Measurements from ENCODE around the gene TPRG1. TPM values are rescaled to one million over a fixed set of nuclear protein-coding genes. Genes with fewer than 3 reads are reported as not detected.

Gene TPRG1
- total RNA-seq, 1 donor: 1.3 TPM

DNA sequence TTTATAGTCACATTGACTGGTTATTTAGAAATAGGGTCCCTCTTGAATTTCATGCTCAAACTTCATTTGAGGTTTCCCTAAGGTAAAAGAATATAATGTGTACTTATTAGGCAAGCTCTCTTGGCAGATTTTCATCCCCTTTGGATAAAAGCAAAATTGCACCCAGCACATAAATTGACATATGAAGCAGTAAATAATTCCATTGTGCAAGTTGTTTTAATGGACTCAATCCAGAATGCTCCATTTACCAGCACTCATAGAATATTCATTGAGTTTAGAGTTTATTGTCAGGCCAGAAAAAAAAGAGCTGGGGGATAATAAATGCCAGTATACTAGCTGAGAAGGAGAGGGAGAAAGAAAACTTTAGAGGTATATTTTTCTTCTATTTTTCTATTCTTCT, 136.8 kb downstream of the TPRG1 start:
- H3K4me3 ChIP-seq (ENCODE audit: low read depth, low read length): no peak overlapping the region
- DNase-seq (ENCODE audit: low read depth): peak; percentile 33
- TF ChIP-seq, protein P1, sequence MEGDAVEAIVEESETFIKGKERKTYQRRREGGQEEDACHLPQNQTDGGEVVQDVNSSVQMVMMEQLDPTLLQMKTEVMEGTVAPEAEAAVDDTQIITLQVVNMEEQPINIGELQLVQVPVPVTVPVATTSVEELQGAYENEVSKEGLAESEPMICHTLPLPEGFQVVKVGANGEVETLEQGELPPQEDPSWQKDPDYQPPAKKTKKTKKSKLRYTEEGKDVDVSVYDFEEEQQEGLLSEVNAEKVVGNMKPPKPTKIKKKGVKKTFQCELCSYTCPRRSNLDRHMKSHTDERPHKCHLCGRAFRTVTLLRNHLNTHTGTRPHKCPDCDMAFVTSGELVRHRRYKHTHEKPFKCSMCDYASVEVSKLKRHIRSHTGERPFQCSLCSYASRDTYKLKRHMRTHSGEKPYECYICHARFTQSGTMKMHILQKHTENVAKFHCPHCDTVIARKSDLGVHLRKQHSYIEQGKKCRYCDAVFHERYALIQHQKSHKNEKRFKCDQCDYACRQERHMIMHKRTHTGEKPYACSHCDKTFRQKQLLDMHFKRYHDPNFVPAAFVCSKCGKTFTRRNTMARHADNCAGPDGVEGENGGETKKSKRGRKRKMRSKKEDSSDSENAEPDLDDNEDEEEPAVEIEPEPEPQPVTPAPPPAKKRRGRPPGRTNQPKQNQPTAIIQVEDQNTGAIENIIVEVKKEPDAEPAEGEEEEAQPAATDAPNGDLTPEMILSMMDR (IDR thresholded peaks at IDR 0.05; ENCODE audit: insufficient read depth, low read depth, low read length): no peak

DNA sequence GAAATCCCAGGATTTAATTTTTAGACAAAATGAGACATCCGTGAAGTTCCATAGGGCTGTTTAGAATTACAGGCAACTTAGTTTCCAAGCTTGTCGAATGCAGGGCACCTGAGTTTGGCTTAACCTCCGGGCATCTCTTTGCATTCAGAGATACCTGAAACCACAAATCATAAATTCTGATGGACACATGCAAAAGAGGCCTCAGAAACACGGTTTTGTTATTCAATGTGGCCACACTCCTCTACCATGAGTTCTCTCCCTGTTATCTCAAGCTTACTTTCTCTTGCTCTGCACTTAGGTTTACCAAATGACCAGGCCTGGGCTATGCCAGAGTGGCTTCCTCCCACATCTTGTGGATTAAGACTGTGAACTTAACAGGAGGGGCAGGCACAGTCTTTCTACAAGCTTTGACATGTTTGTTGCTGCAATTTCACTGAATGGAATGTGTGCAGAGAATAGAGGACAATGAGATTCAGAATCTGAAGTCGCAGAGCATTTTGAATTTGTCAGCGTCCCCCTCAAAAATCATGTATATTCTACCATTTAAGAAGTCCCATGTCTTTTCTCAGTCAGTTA, 137.7 kb downstream of the TPRG1 start:
- H3K4me3 ChIP-seq (ENCODE audit: low read depth, low read length): no peak overlapping the region
- TF ChIP-seq, protein P1 (IDR thresholded peaks at IDR 0.05; ENCODE audit: insufficient read depth, low read depth, low read length): no peak
- DNase-seq (ENCODE audit: low read depth): peak; percentile 11

DNA sequence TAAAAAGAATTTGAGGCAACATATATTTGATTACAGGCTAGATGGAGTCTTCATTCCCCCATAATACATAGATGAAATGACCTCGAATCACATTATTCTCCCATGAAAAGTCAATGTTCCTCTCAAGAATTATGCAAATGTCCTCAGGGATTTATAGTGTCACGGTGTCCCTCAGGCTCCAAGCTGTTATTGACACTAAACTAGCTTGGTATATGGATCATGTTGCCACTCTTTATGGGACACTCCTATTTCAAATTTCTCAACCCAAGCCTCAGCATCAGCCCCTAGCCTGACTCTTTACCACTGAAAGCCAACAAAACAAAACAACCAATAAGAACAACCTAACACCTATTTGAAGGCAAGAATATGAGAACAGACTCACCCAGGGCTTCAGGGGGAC, 139.8 kb downstream of the TPRG1 start:
- no peak overlapping the region for H3K4me3 ChIP-seq (ENCODE audit: low read depth, low read length)
- DNase-seq (ENCODE audit: low read depth): no peak
- TF ChIP-seq, protein P1 (IDR thresholded peaks at IDR 0.05; ENCODE audit: insufficient read depth, low read depth, low read length): no peak

DNA sequence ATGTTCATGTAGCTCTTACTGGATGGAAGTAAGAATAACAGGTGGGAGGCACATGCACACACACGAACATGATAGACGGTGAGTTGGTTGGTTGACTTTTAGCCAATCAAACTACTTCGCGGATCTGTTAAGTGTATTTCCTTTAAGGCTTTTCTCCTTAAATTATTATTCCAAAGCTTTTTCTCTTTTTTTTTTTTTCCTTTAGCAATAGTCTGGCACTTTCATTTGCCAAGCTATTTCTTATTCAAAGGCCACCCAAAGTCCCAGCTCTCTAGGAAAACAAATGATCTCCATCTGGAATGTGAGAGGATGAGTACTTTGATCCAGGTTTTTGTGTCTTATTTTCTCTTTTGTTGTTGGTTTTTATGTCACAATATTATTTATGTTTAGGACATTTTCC, 141.1 kb downstream of the TPRG1 start:
- no peak for DNase-seq (ENCODE audit: low read depth)
- TF ChIP-seq, protein P1 (IDR thresholded peaks at IDR 0.05; ENCODE audit: insufficient read depth, low read depth, low read length): no peak
- H3K4me3 ChIP-seq (ENCODE audit: low read depth, low read length): no peak overlapping the region

DNA sequence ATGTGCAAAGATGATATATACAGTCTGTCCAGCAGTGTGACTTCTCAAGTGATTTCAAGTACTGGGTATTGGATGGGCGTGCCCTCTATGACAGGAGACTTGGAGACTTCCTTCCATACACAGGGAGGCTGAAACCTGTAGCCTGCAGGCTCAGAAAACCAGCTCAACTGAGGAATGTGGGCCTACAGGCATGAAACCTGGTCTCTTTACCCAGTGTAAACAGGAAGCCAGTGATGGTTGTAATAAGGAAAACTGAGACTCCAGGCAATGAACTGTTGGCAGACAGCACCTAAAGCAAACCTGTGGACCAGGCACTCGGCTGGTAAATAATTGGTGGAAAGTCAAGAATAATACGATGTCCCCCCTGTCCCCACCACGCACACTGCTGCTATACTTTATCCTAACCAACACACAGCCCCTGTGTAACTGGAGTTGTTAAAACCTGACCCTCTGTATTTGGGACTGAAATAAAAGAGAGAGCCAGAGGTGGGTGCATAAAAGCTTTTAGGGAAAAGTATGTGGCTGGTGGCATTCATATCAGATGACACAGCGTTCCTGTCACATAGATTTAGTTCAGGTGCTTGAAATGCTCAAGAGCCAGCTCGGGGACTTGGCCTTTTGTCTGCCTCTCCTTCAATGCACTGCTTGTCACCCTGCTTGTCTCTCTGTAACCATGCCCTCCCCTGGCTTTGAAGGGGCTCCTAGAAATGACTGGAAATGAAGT, 144.7 kb downstream of the TPRG1 start:
- DNase-seq (ENCODE audit: low read depth): no peak
- no peak overlapping the region for H3K4me3 ChIP-seq (ENCODE audit: low read depth, low read length)
- TF ChIP-seq, protein P1 (IDR thresholded peaks at IDR 0.05; ENCODE audit: insufficient read depth, low read depth, low read length): no peak

DNA sequence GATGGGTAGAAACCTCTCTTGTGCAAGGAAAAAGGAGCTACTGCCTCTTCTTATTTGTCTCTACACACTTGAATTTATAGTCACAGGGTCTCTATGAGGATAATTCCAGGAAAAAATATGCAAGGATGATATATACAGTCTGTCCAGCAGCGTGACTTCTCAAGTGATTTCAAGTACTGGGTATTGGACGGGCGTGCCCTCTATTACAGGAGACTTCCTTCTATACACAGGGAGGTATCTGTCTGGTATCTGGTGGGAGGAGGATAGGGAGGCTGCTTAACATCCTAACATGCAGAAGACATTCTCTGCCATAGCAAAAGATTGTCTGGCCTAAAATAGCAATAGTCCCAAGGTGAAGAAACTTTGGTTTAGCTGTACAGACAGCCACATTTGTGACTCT, 146.1 kb downstream of the TPRG1 start:
- H3K4me3 ChIP-seq (ENCODE audit: low read depth, low read length): no peak overlapping the region
- TF ChIP-seq, protein P1 (IDR thresholded peaks at IDR 0.05; ENCODE audit: insufficient read depth, low read depth, low read length): no peak
- no peak for DNase-seq (ENCODE audit: low read depth)

Data from fibroblast of villous mesenchyme (primary cell).